B cell (primary cell): ENCODE results near the gene CEMIP.

Experiments
- EZH2 ChIP-seq: IDR thresholded peaks from 2 replicates; pipeline ENCODE4 v1.6.1; 2012; ENCODE audit warnings: borderline replicate concordance, low read depth, mild to moderate bottlenecking, moderate library complexity, low read length; ENCODE audit not compliant: insufficient read depth, poor library complexity, severe bottlenecking
- TF ChIP-seq, protein P1 (sequence below): fragments of 200-600 bp; IDR thresholded peaks from one replicate; pipeline ENCODE4 v1.8.0; 2022; ENCODE audit warnings: antibody characterized with exemption, mild to moderate bottlenecking

DNA sequence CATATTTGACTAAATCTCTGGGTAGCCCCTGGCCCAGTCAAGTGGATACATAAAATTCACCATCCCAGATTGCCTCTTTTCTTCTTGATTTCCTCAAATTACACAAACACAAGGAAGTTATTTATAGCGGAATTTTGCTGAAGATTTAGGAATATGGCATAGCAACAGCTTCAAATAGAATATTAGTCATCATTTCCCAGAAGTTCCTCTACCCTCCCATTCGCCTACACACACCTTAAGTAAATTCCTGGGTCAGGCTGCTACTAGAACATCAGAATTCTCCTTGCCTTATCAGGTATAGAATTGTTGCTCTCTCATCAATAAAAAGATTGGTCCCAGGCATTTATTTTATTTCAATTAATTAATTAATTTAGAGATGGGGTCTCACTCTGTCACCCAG, 178.8 kb downstream of the CEMIP start:
- TF ChIP-seq, protein P1, sequence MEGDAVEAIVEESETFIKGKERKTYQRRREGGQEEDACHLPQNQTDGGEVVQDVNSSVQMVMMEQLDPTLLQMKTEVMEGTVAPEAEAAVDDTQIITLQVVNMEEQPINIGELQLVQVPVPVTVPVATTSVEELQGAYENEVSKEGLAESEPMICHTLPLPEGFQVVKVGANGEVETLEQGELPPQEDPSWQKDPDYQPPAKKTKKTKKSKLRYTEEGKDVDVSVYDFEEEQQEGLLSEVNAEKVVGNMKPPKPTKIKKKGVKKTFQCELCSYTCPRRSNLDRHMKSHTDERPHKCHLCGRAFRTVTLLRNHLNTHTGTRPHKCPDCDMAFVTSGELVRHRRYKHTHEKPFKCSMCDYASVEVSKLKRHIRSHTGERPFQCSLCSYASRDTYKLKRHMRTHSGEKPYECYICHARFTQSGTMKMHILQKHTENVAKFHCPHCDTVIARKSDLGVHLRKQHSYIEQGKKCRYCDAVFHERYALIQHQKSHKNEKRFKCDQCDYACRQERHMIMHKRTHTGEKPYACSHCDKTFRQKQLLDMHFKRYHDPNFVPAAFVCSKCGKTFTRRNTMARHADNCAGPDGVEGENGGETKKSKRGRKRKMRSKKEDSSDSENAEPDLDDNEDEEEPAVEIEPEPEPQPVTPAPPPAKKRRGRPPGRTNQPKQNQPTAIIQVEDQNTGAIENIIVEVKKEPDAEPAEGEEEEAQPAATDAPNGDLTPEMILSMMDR, result no peak
- no peak for TF ChIP-seq EZH2
